Measurements from ENCODE around the gene CCDC102B. TPM values are rescaled to one million over a fixed set of nuclear protein-coding genes. Genes with fewer than 3 reads are reported as not detected.
A peak's percentile ranks its signal among the peaks of the same experiment; 100 is the strongest.

CCDC102B gene
- total RNA-seq, 1 donor from 2014 or later = 8.1 TPM

GRCh38 chr18:68985172-68985820 is 187.4 kb downstream of the CCDC102B start:
- DNase-seq = no peak
- no peaks in the 10 kb centered on the region for H3K36me3 Mint-ChIP-seq (ENCODE audit: unreplicated experiment)
- H3K4me3 Mint-ChIP-seq (ENCODE audit: unreplicated experiment) = no peak overlapping the region
- H3K9me3 Mint-ChIP-seq (ENCODE audit: unreplicated experiment) = no peaks in the 10 kb centered on the region
- no peaks in the 10 kb centered on the region for H3K4me1 Mint-ChIP-seq (ENCODE audit: low read depth, unreplicated experiment)
- TF ChIP-seq CTCF (IDR thresholded peaks at IDR 0.05; ENCODE audit: partially characterized antibody, unreplicated experiment) = no peak
- no peaks in the 10 kb centered on the region for H3K27me3 Mint-ChIP-seq (ENCODE audit: unreplicated experiment)
- H3K27ac Mint-ChIP-seq (ENCODE audit: unreplicated experiment) = no peak overlapping the region

GRCh38 chr18:68991286-68991685 is 193.4 kb downstream of the CCDC102B start:
- H3K27me3 Mint-ChIP-seq (ENCODE audit: unreplicated experiment) = no peaks in the 10 kb centered on the region
- no peak for DNase-seq
- H3K4me3 Mint-ChIP-seq (ENCODE audit: unreplicated experiment) = no peak overlapping the region
- peaks cover 4% of the 10 kb centered on the region for H3K4me1 Mint-ChIP-seq (ENCODE audit: low read depth, unreplicated experiment)
- H3K9me3 Mint-ChIP-seq (ENCODE audit: unreplicated experiment) = no peaks in the 10 kb centered on the region
- H3K36me3 Mint-ChIP-seq (ENCODE audit: unreplicated experiment) = no peaks in the 10 kb centered on the region
- no peak for TF ChIP-seq CTCF (IDR thresholded peaks at IDR 0.05; ENCODE audit: partially characterized antibody, unreplicated experiment)
- no peak overlapping the region for H3K27ac Mint-ChIP-seq (ENCODE audit: unreplicated experiment)

- no peaks in the 10 kb centered on the region for H3K27me3 Mint-ChIP-seq (ENCODE audit: unreplicated experiment)
- H3K4me1 Mint-ChIP-seq (ENCODE audit: low read depth, unreplicated experiment) = peaks cover 4% of the 10 kb centered on the region
- no peaks in the 10 kb centered on the region for H3K36me3 Mint-ChIP-seq (ENCODE audit: unreplicated experiment)
- TF ChIP-seq CTCF (IDR thresholded peaks at IDR 0.05; ENCODE audit: partially characterized antibody, unreplicated experiment) = no peak
- no peak overlapping the region for H3K4me3 Mint-ChIP-seq (ENCODE audit: unreplicated experiment)
- no peaks in the 10 kb centered on the region for H3K9me3 Mint-ChIP-seq (ENCODE audit: unreplicated experiment)
- peak overlapping the region; percentile 24 for H3K27ac Mint-ChIP-seq (ENCODE audit: unreplicated experiment)
- DNase-seq = no peak
These were observed 195.0 kb downstream of the CCDC102B start for GRCh38 chr18:68992719-68993482.

- no peak for DNase-seq
- TF ChIP-seq CTCF (IDR thresholded peaks at IDR 0.05; ENCODE audit: partially characterized antibody, unreplicated experiment) = no peak
- H3K27me3 Mint-ChIP-seq (ENCODE audit: unreplicated experiment) = no peaks in the 10 kb centered on the region
- no peak overlapping the region for H3K4me3 Mint-ChIP-seq (ENCODE audit: unreplicated experiment)
- no peaks in the 10 kb centered on the region for H3K9me3 Mint-ChIP-seq (ENCODE audit: unreplicated experiment)
- H3K36me3 Mint-ChIP-seq (ENCODE audit: unreplicated experiment) = no peaks in the 10 kb centered on the region
- no peak overlapping the region for H3K27ac Mint-ChIP-seq (ENCODE audit: unreplicated experiment)
- peaks cover 4% of the 10 kb centered on the region for H3K4me1 Mint-ChIP-seq (ENCODE audit: low read depth, unreplicated experiment)
These were observed 197.8 kb downstream of the CCDC102B start for GRCh38 chr18:68995675-68996074.

- H3K4me1 Mint-ChIP-seq (ENCODE audit: low read depth, unreplicated experiment) = peaks cover 4% of the 10 kb centered on the region
- H3K4me3 Mint-ChIP-seq (ENCODE audit: unreplicated experiment) = no peak overlapping the region
- H3K36me3 Mint-ChIP-seq (ENCODE audit: unreplicated experiment) = no peaks in the 10 kb centered on the region
- no peaks in the 10 kb centered on the region for H3K9me3 Mint-ChIP-seq (ENCODE audit: unreplicated experiment)
- H3K27ac Mint-ChIP-seq (ENCODE audit: unreplicated experiment) = no peak overlapping the region
- H3K27me3 Mint-ChIP-seq (ENCODE audit: unreplicated experiment) = no peaks in the 10 kb centered on the region
- DNase-seq = no peak
- TF ChIP-seq CTCF (IDR thresholded peaks at IDR 0.05; ENCODE audit: partially characterized antibody, unreplicated experiment) = no peak
These were observed 200.0 kb downstream of the CCDC102B start for GRCh38 chr18:68997845-68998244.
